Measurements from ENCODE around the gene MKNK1. TPM values are rescaled to one million over a fixed set of nuclear protein-coding genes. Genes with fewer than 3 reads are reported as not detected.

MKNK1 gene
- total RNA-seq, 1 donor from 2014 or later = 61.1 TPM

DNA sequence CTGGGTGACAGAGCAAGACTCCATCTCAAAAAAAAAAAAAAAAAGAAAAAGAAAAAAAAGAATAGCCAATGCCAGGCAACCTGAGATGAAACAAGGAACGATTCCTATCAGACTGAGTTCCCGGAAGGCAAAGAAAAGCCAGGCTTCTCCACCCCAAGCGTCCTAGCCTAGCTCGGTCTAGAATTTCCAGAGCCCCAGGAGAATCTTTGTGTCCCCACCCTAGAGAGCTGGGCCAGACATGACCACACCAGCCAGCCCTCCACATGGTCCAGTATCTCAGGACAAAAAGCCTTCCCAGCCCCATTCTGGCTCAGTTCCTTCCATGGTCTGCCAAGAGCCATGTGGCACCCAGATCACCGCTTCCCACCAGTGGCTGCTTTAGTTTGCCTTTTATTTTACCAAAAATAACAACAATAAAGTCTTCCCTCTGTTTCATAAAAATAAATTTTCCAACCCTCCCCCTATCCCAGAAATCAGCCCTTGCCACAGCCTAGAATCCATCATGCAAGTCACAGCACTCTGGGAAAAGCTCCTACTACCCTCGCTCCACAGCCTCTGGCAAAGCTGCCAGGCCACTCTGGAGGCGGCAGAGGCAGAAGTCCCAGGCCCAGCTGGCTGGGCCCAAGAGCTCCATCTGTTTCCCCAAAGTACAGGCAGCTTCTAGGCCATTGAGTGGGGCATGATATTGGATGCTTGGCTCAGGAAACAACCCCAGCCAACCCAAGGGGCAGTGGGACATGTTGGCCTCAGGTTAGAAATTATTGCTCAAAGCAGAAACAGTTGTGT, 3.5 kb upstream of the MKNK1 start:
- no peaks in the 10 kb centered on the region for H3K27me3 ChIP-seq
- ATAC-seq = no peak
- H3K36me3 ChIP-seq = peaks cover 24% of the 10 kb centered on the region
- H3K27ac ChIP-seq = no peak overlapping the region
- H3K9me3 ChIP-seq = no peaks in the 10 kb centered on the region
- H3K4me3 ChIP-seq = no peak overlapping the region
- TF ChIP-seq, protein P1, sequence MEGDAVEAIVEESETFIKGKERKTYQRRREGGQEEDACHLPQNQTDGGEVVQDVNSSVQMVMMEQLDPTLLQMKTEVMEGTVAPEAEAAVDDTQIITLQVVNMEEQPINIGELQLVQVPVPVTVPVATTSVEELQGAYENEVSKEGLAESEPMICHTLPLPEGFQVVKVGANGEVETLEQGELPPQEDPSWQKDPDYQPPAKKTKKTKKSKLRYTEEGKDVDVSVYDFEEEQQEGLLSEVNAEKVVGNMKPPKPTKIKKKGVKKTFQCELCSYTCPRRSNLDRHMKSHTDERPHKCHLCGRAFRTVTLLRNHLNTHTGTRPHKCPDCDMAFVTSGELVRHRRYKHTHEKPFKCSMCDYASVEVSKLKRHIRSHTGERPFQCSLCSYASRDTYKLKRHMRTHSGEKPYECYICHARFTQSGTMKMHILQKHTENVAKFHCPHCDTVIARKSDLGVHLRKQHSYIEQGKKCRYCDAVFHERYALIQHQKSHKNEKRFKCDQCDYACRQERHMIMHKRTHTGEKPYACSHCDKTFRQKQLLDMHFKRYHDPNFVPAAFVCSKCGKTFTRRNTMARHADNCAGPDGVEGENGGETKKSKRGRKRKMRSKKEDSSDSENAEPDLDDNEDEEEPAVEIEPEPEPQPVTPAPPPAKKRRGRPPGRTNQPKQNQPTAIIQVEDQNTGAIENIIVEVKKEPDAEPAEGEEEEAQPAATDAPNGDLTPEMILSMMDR (IDR thresholded peaks at IDR 0.05) = no peak
- peaks cover 34% of the 10 kb centered on the region for H3K4me1 ChIP-seq
- DNase-seq = no peak
- intact Hi-C loops (cut with DNase I) = no loop called here

DNA sequence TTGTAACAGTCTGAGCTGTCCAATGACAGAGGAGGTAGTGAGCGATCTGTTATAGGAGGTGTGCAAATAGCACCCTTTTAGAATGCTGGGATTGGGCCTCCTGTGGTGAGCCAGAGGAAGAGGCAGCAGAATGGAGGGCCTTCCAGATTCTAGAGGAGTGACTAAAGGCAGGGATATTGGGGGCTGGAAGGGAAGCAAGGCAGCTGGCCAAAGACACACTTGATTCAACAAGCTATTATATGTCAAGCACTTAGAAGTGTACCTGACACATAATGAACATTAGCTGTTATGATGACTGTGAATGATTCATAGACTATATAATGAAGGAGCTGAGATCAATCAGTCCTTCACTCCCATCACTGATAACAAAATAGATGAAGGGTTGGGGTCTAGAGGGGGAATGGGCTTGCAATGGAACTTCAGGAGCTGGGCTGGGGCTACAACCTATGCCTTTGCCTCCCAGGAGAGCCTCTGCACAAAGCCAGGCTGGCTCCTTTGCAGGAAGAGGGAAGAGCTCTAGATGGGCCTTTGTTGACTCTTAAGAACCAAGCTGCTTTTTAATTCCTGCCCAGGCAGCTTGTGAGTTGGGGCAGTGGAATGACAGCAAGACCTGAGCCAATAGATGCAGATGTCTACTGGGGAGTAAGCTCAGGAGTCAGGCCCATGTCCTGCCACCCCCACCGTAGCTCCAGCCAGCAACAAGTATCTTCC, 2.3 kb upstream of the MKNK1 start:
- Histone ChIP-seq H3K27ac (no peak overlapping the region), H3K9me3 (no peaks in the 10 kb centered on the region), H3K36me3 (peaks cover 24% of the 10 kb centered on the region), H3K27me3 (no peaks in the 10 kb centered on the region), H3K4me3 (no peak overlapping the region), H3K4me1 (peaks cover 34% of the 10 kb centered on the region)
- no peak for ATAC-seq
- TF ChIP-seq, protein P1 (IDR thresholded peaks at IDR 0.05) = no peak
- intact Hi-C loops (cut with DNase I) = no loop called here
- no peak for DNase-seq

DNA sequence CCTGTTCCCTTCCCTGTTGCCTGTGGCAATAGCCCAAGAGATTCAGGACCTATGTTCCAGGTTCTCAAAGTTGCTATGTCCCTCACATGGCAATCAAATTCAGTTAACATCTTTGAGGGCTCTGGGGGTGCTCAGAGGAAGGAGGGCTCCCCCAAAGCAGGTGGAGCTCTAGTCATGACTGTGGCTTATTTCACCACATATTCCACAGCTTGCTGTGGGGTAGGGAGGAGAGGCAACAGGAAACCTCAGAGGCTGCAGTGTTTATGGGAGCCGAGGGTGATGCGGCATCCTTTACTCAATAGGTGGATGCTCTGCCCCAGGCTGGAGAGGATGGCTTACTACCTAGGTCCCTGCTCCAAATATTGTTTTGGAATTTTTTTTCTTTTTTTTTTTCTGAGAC, 1.2 kb upstream of the MKNK1 start:
- H3K9me3 ChIP-seq = no peaks in the 10 kb centered on the region
- no peaks in the 10 kb centered on the region for H3K27me3 ChIP-seq
- TF ChIP-seq, protein P1 (IDR thresholded peaks at IDR 0.05) = no peak
- ATAC-seq (no peak), DNase-seq (no peak)
- peaks cover 24% of the 10 kb centered on the region for H3K36me3 ChIP-seq
- H3K4me3 ChIP-seq = no peak overlapping the region
- no peak overlapping the region for H3K27ac ChIP-seq
- intact Hi-C loops (cut with DNase I) = no loop called here
- peaks cover 32% of the 10 kb centered on the region for H3K4me1 ChIP-seq

DNA sequence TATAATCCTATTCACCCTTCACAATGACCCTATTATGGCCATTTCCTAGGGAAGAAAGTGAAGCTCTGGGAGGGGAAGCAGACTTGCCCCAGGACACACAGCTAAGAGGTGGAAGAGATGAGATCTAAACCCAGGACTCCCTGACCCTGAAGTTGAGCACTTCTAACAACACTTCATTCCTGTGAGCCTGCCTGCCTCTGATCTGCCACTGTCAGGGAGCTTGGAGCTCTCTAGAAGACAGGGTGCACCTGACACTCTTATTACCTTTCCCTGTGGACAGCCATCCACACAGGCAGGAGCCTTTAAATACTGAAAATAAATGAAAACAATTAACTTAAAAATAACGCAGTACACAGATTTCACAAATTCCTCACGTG, 599 bp downstream of the MKNK1 start:
- Histone ChIP-seq H3K4me3 (peak overlapping the region; percentile 93), H3K4me1 (peaks cover 44% of the 10 kb centered on the region), H3K27ac (peak overlapping the region; percentile 88), H3K27me3 (no peaks in the 10 kb centered on the region), H3K9me3 (no peaks in the 10 kb centered on the region), H3K36me3 (peaks cover 7% of the 10 kb centered on the region)
- intact Hi-C loops (cut with DNase I) = no loop called here
- no peak for DNase-seq
- TF ChIP-seq, protein P1 (IDR thresholded peaks at IDR 0.05) = no peak
- ATAC-seq = peak; percentile 1

DNA sequence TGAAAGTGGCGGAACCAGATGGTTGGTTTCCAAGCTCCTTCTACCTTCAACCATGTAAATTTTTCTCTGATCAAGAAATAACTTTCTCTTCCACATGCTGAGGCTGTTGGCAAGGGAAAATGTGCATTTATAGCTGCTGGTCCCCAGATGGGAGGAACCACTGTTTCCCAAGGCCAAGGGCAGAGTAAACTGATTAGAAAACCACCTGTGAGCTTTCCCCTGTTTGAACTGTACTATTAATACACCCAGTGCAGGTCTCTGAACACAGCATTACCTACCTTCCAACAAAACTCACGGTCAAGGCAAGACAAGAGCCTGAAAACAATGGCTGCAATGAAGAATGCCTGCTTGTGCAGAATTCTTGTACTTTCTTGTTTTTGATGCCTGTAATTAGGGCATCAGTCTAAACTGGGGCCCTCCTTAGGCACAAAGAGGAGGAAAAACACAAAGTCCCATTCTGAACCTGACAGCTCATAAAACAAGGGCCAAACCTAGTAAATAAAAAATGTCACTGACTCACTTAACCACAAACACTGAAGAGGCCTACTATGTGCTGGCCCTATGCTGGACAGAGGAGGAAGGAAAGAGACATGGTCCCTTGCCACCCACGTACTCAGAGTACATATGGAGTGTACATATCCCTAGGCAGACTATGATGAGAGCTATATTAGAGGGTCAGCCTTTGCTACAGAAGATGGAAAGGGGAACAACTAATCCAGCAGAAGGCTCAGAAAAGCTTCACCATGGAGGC, 2.6 kb downstream of the MKNK1 start:
- DNase-seq = no peak
- intact Hi-C loops (cut with DNase I) = no loop called here
- no peaks in the 10 kb centered on the region for H3K36me3 ChIP-seq
- no peaks in the 10 kb centered on the region for H3K27me3 ChIP-seq
- TF ChIP-seq, protein P1 (IDR thresholded peaks at IDR 0.05) = no peak
- peaks cover 44% of the 10 kb centered on the region for H3K4me1 ChIP-seq
- no peak overlapping the region for H3K4me3 ChIP-seq
- ATAC-seq = no peak
- no peaks in the 10 kb centered on the region for H3K9me3 ChIP-seq
- no peak overlapping the region for H3K27ac ChIP-seq
